NCI-H2107 treated with DMSO at 0.1 percent for 48 hours (cell line): ENCODE data around the gene SLC35G4.
"Not testable (repeated sequence)": the region's sequence is repeated elsewhere in the genome, so short reads cannot be mapped to it uniquely, and the experiment has no call there.

ENCODE experiments used
- DNase-seq: peaks from one replicate; lab custom pipeline; 2025; ENCODE audit not compliant: unreplicated experiment; lab: John Stamatoyannopoulos, UW

SLC35G4 gene

DNA sequence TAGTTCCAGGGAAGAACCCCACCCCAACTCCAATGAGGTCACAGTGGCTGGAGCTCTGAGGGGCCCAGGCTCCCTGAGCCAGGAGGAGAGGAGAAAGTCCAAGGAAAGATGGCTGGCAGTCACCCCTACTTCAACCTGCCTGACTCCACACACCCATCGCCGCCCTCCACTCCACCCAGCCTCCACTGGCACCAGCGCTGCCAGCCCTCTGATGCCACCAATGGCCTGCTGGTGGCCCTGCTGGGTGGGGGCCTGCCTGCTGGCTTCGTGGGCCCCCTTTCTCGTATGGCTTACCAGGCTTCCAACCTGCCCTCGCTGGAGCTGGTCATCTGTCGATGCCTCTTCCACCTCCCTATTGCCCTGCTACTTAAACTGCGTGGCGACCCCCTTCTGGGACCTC, at the start of gene SLC35G4:
Gene SLC35G4 (plus strand): TSS at position 109 of the 400 bp plus-strand sequence. CDS start 0 bp downstream, at position 109.
- not testable (repeated sequence) for DNase-seq

- no peak for DNase-seq
Measured at GRCh38 chr18:11561293-11561692, 48.1 kb upstream of the SLC35G4 start.

GRCh38 chr18:11565716-11566115, 43.7 kb upstream of the SLC35G4 start:
- no peak for DNase-seq

DNA sequence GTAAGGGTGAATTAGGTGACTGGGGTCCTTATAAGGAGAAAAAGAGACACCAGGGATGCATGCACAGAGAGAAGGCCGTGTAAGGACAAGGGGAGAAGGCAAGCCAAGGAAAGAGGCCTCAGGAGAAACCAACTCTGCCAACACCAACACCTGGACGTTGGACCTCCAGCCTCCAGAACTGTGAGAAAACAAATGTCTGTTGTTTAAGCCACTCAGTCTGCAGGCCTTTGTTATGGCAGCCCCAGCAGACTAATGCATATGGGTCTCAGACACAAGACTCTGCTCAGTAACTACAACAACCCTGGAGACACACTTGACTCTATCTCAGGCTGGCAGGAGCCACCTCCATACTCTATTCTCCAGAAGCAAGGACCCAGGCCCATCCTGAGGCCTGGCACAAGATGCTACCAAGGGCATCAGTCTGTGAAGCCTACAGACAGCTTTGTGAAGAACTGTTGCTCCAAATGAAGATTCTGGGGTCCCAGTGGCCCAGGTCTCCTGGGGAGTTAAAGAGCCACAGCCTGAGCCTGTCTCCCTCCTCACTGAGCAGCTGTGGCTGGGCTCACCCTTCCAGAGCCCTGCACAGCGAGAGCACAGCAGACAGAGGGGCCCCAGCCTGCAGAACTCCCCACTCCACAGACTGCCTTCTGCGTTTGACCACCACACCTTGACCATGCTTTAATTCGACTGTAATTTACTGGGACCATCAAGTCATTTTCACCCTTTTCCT, 43.0 kb upstream of the SLC35G4 start:
- no peak for DNase-seq

DNA sequence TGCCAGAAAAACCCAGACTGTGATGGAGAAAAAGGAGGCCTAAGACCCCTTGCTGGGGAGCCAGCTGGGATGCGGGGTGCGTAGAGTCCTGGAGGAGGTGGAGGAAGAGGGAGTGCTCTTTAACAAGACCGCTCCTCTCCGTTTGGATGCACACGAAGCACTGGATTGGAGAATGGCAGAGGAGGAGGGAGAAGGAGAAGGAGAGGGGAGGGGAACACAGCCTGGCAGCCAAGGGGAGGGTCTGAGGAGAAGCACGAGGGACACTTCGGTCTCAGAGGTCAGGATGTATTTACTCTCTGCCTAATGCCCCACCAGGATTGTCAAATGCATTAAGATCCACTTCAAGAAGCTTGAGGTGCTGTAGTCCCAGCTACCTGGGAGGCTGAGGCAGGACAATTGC, 42.0 kb upstream of the SLC35G4 start:
- DNase-seq, result no peak

DNA sequence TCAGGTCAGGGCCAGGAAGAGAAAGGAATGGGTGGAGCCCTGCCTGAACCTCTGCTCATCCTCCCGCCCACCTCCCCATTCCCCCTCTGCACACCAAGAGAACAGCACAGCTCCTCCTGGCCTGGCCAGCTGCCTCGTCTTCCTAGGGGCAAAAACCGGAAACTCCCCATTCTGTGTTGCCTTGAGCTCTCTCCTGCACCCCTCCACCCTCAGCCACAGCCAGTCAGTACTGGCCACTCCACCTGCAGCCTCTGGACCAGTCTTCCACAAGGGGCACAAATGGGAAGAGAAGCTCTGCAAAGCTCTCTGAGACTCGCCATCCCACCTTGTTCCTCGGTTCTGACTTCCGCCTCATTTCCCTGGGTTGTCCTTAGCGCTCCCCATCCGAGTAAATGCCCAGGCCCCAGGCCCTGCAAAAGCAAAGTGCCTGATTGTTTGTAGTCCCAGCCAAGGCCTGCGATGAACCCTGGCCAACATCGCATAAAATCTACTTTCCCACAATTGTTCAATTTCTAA, 39.3 kb upstream of the SLC35G4 start:
- DNase-seq, result no peak

DNA sequence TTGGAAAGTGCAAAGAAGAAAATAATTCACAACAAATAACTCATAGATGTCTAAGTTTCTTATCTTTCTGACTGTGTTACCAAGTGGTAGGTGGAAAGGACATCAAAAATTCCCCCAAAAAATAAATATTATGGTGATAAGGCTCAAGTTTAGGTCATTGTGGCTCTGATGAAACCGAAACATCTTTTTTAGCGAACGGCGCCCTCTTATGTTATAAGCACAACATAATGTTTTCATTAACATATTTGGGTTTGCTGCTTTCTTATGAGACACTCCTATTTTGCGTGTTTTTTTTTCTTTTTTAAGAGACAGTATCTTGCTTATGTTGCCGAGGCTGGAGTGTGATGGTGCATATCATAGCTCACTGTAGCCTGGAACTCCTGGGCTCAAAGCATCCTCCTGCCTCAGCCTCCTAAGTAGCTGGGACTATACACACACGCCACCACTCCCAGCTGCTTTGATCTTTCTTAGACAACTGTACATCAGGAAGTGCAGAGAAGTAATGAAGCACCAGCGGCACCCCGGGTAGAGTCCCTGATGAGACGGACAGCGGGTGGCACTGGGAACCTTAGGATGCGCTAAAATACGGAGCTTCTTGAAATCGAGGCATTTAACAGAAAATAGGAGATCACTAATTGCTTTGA, 38.5 kb upstream of the SLC35G4 start:
- no peak for DNase-seq

DNA sequence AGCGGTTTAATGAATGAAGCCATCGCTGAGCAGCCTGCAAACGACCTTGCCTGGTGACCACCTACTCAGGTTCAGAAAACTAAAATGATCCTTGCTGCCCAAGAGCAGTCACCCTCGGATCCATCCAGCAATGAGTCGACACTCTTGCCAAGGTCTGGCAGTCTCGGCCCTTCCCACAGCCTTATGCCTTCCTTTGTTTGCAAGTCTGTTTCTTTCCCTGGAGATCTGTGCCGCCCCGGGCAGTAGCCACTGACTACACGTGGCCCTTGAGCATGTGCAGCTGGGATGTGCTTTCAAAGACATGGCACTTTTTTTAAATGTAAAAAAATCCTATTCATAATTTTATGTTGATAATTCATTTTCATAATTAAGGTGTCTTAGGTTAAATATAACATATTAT, 37.2 kb upstream of the SLC35G4 start:
- no peak for DNase-seq

DNA sequence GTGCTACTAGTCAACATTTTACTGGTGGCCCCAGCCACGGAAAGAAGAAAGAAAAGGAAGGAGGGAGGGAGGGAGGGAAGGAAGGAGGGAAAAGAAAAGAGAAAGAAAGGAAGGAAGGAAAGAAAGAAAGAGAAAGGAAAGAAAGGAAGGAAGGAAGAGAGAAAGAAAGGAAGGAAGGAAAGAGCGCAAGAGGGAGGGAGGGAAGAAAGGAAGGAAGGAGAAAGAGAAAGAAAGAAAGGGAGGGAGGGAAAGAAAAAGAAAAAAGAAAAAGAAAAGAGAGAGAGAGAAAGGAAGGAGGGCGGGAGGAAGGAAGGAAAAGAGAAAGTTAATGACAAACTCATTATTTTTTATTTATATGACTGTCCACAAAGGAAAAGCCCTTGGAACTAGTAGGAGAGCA, 34.9 kb upstream of the SLC35G4 start:
- DNase-seq, result no peak

DNA sequence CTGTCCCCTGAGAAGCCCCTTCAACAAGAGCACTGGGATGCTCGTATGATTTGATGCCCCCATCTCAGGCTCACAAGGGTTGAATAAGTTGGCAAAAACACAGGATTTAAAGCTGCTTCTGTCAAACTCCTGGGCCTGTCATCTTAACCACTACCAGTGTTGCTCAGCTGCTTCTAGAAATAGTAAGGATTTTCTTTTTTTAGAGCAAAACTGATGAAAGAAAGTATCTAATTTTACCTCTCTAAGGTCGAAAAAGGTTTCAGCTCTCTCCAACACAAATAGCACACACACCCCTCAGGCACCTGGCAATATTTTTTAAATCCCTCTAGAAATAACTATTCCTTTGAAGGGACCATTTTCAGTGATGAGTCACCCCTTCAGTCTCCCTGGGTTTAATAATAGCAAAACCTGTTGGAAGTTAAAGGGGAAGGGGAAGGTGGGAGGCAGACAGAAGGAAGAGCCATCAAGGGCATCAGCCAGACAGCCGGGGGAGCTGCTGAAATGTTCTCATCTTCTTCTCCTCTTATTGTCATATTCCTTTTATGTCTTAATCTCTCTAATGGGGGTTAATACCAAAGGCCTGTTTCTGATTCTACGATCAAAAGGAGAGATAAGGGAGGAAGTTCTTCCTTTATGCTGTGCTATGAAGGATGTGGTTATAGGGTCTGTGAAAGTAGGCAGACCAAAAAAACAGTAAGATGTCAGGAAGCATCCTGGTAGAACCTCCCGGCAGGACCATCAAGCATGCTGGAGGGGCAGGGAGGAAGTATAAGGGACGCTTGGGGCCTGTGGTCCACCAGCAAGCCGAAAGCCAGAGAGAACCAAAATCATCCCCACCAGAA, 31.9 kb upstream of the SLC35G4 start:
- DNase-seq, result no peak

- no peak for DNase-seq
Measured at GRCh38 chr18:11578799-11579198, 30.6 kb upstream of the SLC35G4 start.

- DNase-seq, result no peak
Measured at GRCh38 chr18:11579916-11580315, 29.5 kb upstream of the SLC35G4 start.

GRCh38 chr18:11581286-11581685, 28.1 kb upstream of the SLC35G4 start:
- DNase-seq, result no peak

GRCh38 chr18:11585596-11585995, 23.8 kb upstream of the SLC35G4 start:
- DNase-seq, result no peak

DNA sequence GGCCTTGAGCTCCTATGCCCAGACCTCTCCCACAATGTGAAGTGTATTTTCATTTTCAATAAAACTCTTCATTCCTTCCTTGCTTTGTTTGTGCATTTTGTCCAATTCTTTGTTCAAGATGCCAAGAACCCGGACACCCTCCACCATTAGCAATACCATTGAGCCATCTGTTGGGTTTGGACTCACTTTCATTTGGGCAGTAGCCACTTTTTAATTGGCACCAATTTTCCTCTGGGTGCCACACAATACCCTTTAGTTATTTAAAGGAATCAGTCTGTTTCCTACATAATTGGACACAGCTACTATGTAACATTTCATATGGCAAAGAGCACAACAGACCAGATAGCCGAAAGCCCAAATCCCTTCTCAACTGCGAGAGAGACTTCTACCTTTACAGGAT, 22.5 kb upstream of the SLC35G4 start:
- DNase-seq, result no peak

- no peak for DNase-seq
Measured at GRCh38 chr18:11587432-11587831, 22.0 kb upstream of the SLC35G4 start.

GRCh38 chr18:11587846-11588245, 21.6 kb upstream of the SLC35G4 start:
- DNase-seq, result no peak

- no peak for DNase-seq
Measured at GRCh38 chr18:11591957-11592356, 17.4 kb upstream of the SLC35G4 start.

DNA sequence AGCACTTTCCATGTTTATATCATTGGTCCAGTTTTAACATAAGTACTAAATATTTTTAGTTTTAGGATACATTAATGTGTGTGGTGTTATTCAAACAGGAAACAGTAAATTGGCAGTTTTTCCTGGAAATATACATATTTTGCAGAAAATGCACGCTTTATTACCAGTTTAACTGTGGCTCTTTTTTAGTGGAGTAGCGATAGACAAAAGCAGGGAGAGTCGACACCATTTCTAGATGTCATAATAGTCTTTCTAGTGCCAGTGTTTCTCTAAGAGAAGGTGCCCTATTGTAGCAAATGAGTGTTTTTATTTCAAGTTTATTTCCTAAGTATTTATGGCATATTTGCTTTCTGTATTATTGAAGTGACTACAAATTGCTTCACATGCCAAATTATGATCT, 9.1 kb upstream of the SLC35G4 start:
- DNase-seq, result no peak

DNA sequence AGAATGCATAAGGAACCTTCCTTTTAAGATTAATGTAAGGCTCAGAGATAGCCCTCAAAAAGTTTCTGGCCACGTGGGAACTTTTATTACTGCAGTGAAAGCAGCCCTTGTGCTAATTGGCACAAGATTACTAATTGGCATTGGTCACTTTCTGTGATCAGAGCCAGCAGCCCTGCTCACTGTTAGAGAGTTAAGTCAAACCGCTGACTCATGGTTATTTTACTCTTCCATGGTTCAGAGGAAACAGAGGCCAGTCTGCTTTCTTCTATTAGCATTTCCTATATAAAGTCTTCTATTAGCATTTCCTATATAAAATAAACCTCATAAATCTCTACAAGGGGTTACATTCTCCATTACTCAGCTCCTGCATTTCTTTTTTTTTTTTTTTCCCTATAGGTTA, 1.5 kb upstream of the SLC35G4 start:
- DNase-seq, result no peak

DNA sequence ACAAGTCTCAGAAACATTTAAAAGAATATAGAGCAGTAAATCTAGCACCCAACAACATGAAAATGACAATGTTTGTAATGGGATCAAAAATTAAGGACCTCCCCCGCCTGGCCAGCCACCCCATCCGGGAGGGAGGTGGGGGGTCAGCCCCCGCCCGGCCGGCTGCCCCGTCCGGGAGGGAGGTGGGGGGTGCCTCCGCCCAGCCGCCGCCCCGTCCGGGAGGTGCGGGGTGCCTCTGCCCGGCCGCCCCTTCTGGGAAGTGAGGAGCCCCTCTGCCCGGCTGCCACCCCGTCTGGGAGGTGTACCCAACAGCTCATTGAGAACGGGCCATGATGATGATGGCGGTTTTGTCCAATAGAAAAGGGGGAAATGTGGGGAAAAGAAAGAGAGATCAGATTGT, 778 bp upstream of the SLC35G4 start:
- DNase-seq, result not testable (repeated sequence)

DNA sequence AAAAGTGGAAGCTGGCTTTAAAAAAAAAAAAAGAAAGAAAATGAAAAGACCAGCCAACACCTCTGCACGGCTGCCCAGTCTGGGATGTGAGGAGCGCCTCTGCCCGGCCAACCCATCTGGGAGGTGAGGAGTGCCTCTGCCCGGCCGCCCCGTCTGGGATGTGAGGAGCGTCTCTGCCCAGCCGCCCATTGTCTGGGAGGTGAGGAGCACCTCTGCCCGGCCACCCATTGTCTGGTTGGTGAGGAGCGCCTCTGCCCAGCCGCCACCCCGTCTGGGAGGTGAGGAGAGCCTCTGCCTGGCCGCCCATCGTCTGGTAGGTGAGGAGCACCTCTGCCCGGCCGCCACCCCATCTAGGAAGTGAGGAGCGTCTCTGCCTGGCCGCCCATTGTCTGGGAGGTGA, 3.7 kb downstream of the SLC35G4 start:
- DNase-seq, result not testable (repeated sequence)
